T1000 (cell line): ENCODE measurements around the gene ZFP82.

ENCODE experiments used
- DNase-seq: peaks from one replicate; lab custom pipeline; 2025; ENCODE audit warnings: mixed read lengths; lab: John Stamatoyannopoulos, UW

Gene ZFP82

GRCh38 chr19:36371886-36372285, 46.6 kb downstream of the ZFP82 start:
- no peak for DNase-seq

GRCh38 chr19:36363845-36364244, 54.6 kb downstream of the ZFP82 start:
- no peak for DNase-seq
